Peyer's patch (tissue), 4 donors: Measurements from ENCODE around the gene FLACC1.

Source experiments
- CTCF ChIP-seq, 6 experiments: fragments of 450-650 bp in 4 of 6; fragments of 200-600 bp in 2 of 6; sonication (generic) in 1 of 6; IDR thresholded peaks; one replicate each; pipeline ENCODE4 v1.5.1; 2017 to 2019; ENCODE audit warnings: antibody characterized with exemption in 6 of 6, mild to moderate bottlenecking in 3 of 6, moderate library complexity in 1 of 6
- POLR2A ChIP-seq, 2 donors: fragments of 450-650 bp; IDR thresholded peaks; one replicate each; pipeline ENCODE4 v1.5.1; 2017; ENCODE audit warnings: antibody characterized with exemption in 2 of 2, mild to moderate bottlenecking in 2 of 2, moderate library complexity in 2 of 2

- TF ChIP-seq CTCF (IDR thresholded peaks at IDR 0.05) (no peak), POLR2A (IDR thresholded peaks at IDR 0.05) (no peak)
Measured at GRCh38 chr2:201264472-201265173, 92.5 kb downstream of the FLACC1 start.
